Stimulated activated CD4-positive, alpha-beta T cell treated with anti-CD3 and anti-CD28 coated beads, Interleukin-4, amount 100 ng/mL, for 48 hours (primary cell): ENCODE data around the gene C16orf46.

Source experiments
- DNase-seq, 2 donors: peaks; one replicate each; pipeline ENCODE4 v3.0.0-alpha.2; 2020; ENCODE audit warnings: low read depth in 2 of 2

C16orf46 gene

DNA sequence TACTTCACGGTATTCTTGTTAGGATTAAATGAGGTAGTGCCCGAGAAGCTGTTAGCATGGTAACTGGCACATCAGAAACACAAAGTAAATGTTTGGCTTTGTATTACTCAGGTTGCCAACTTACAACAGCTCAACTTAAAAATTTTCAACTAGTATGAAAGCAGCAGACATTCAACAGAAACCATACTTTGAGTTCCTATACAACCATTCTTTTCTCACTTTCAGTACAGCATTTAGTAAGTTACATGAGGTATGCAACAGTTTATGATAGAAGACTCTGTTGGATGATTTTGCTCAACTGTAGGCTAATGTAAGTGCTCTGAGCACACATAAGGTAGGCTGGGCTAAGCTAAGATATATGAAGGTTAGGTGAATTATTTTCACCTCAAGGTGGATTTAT lies 62.4 kb downstream of the C16orf46 start:
- no peak for DNase-seq

DNA sequence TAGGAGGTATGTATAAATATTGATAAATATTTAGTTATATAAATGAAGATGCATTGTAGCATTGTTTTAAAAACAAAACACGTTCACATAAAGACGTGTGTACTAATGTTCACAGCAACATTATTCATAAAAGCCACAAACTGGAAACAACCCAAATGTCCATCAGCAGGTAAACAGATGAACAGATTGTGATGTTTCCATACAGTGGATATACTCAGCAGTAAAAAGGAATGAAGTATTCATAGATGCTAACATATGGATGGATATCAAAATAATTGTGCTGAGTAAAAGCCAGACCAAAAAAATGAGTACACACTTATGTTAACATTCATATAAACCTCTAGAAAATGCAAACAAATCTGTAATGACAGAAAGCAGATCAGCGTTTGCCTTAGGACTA lies 64.1 kb downstream of the C16orf46 start:
- no peak for DNase-seq
